Neural progenitor cell (in vitro differentiated cells): ENCODE measurements around the gene WEE1.
"Not testable (repeated sequence)": the region's sequence is repeated elsewhere in the genome, so short reads cannot be mapped to it uniquely, and the experiment has no call there.

ENCODE experiments used
- CTCF ChIP-seq: fragments of 200-600 bp; sonication (generic); IDR thresholded peaks from 2 replicates; pipeline ENCODE4 v1.5.1; 2017; ENCODE audit warnings: antibody characterized with exemption, mild to moderate bottlenecking
- EZH2 ChIP-seq: fragments of 200-600 bp; sonication (generic); IDR thresholded peaks from 2 replicates; pipeline ENCODE4 v1.6.1; 2017; ENCODE audit warnings: antibody characterized with exemption, mild to moderate bottlenecking, moderate library complexity
- EZH2phosphoT487 ChIP-seq: fragments of 200-600 bp; sonication (generic); IDR thresholded peaks from 2 replicates; pipeline ENCODE4 v1.6.1; 2017; ENCODE audit warnings: antibody characterized with exemption

- TF ChIP-seq CTCF, EZH2phosphoT487, EZH2: not testable (repeated sequence)
Measured at GRCh38 chr11:9603214-9603613, 29.7 kb downstream of the WEE1 start.
